Measurements from ENCODE around the gene SASH1.

SASH1 gene

DNA sequence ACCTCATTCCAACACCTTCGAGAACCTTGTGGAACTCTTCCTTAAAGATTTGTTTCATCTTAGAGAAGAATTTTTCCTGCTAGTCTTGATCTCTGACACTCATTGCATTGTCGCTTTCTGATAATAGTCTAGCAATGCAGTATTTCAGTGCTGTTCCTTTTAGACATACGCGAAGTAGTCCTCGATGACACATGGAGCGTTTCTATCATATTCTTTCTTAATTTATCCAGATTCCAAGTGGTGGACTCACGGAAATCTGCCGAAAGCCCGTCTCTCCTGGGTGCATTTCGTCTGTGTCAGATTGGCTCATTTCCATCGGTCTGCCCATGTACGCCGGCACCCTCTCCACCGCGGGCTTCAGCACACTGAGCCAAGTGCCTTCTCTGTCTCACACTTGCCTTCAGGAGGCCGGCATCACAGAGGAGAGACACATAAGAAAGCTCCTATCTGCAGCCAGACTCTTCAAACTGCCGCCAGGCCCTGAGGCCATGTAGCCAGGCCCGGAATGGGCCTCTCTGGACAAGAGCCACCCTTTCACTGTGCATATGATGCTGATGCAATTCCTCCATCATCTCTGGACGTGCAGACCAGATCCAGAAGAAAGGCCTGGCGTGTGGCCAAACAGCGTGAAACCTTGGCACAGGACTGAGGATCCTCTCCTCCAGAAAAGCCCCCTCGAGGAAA, 205.6 kb downstream of the SASH1 start:
- Histone ChIP-seq H3K4me2 (ENCODE audit: insufficient read depth, low read length) (no peak overlapping the region), H4K20me1 (ENCODE audit: insufficient read depth, low read length) (no peaks in the 10 kb centered on the region), H3K27ac (ENCODE audit: low read length) (no peak overlapping the region), H3K36me3 (ENCODE audit: insufficient read depth, low read length) (no peaks in the 10 kb centered on the region), H3K79me2 (ENCODE audit: insufficient read depth, low read length) (no peaks in the 10 kb centered on the region), H3K4me3 (ENCODE audit: low read depth in 1 of 2, low read length in 2 of 2) (no peak overlapping the region), H3K9ac (ENCODE audit: low read depth, low read length) (no peak overlapping the region), H3K4me1 (ENCODE audit: insufficient read depth, low read length) (no peaks in the 10 kb centered on the region), H3K9me3 (ENCODE audit: insufficient read depth, low read length, severe bottlenecking) (no peaks in the 10 kb centered on the region), H3K27me3 (ENCODE audit: insufficient read depth, low read length, poor library complexity) (no peaks in the 10 kb centered on the region), H2AFZ (ENCODE audit: low read depth, low read length) (no peak overlapping the region)
- DNase-seq (no peak), ATAC-seq (ENCODE audit: insufficient read depth, low read depth) (no peak)
- TF ChIP-seq EZH2 (IDR thresholded peaks at IDR 0.05; ENCODE audit: borderline replicate concordance, low read depth, low read length, severe bottlenecking): no peak
- TF ChIP-seq, protein P1, sequence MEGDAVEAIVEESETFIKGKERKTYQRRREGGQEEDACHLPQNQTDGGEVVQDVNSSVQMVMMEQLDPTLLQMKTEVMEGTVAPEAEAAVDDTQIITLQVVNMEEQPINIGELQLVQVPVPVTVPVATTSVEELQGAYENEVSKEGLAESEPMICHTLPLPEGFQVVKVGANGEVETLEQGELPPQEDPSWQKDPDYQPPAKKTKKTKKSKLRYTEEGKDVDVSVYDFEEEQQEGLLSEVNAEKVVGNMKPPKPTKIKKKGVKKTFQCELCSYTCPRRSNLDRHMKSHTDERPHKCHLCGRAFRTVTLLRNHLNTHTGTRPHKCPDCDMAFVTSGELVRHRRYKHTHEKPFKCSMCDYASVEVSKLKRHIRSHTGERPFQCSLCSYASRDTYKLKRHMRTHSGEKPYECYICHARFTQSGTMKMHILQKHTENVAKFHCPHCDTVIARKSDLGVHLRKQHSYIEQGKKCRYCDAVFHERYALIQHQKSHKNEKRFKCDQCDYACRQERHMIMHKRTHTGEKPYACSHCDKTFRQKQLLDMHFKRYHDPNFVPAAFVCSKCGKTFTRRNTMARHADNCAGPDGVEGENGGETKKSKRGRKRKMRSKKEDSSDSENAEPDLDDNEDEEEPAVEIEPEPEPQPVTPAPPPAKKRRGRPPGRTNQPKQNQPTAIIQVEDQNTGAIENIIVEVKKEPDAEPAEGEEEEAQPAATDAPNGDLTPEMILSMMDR (IDR thresholded peaks at IDR 0.05; ENCODE audit: borderline replicate concordance, extremely low read depth, low read length, poor library complexity, severe bottlenecking): no peak

GRCh38 chr6:148548749-148549140, 206.1 kb downstream of the SASH1 start:
- TF ChIP-seq, protein P1 (IDR thresholded peaks at IDR 0.05; ENCODE audit: borderline replicate concordance, extremely low read depth, low read length, poor library complexity, severe bottlenecking): no peak
- TF ChIP-seq EZH2 (IDR thresholded peaks at IDR 0.05; ENCODE audit: borderline replicate concordance, low read depth, low read length, severe bottlenecking): no peak
- Histone ChIP-seq H3K27me3 (ENCODE audit: insufficient read depth, low read length, poor library complexity) (no peaks in the 10 kb centered on the region), H4K20me1 (ENCODE audit: insufficient read depth, low read length) (no peaks in the 10 kb centered on the region), H3K36me3 (ENCODE audit: insufficient read depth, low read length) (no peaks in the 10 kb centered on the region), H3K4me1 (ENCODE audit: insufficient read depth, low read length) (no peaks in the 10 kb centered on the region), H3K4me3 (ENCODE audit: low read depth in 1 of 2, low read length in 2 of 2) (no peak overlapping the region), H3K9me3 (ENCODE audit: insufficient read depth, low read length, severe bottlenecking) (no peaks in the 10 kb centered on the region), H2AFZ (ENCODE audit: low read depth, low read length) (no peak overlapping the region), H3K79me2 (ENCODE audit: insufficient read depth, low read length) (no peaks in the 10 kb centered on the region), H3K27ac (ENCODE audit: low read length) (no peak overlapping the region), H3K4me2 (ENCODE audit: insufficient read depth, low read length) (no peak overlapping the region), H3K9ac (ENCODE audit: low read depth, low read length) (no peak overlapping the region)
- no peak for DNase-seq
- ATAC-seq (ENCODE audit: insufficient read depth, low read depth): no peak

DNA sequence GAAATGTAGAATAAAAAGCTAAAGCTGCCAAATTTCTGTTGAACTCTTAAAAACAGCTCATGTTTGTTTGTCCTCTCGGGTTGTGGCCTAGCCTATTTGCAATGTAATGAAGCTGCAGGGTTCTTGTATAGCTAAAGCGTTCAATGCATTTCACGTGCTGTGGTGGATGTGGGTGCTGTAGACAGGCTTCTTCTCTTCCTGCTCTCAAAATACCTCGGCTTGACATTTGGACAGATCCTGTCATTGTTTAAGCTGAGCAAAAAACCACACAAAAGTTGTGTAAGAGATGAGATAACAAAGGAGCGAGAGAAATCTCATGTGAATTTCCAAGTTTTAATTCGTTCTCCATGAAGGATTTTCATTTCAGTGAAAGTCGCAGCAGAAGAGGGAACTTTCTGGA, 207.9 kb downstream of the SASH1 start:
- ATAC-seq (ENCODE audit: insufficient read depth, low read depth): no peak
- no peak for DNase-seq
- Histone ChIP-seq H3K9ac (ENCODE audit: low read depth, low read length) (no peak overlapping the region), H4K20me1 (ENCODE audit: insufficient read depth, low read length) (no peaks in the 10 kb centered on the region), H3K27me3 (ENCODE audit: insufficient read depth, low read length, poor library complexity) (no peaks in the 10 kb centered on the region), H3K4me1 (ENCODE audit: insufficient read depth, low read length) (no peaks in the 10 kb centered on the region), H3K4me3 (ENCODE audit: low read depth in 1 of 2, low read length in 2 of 2) (no peak overlapping the region), H3K9me3 (ENCODE audit: insufficient read depth, low read length, severe bottlenecking) (peaks cover 2% of the 10 kb centered on the region), H3K27ac (ENCODE audit: low read length) (no peak overlapping the region), H3K79me2 (ENCODE audit: insufficient read depth, low read length) (no peaks in the 10 kb centered on the region), H3K4me2 (ENCODE audit: insufficient read depth, low read length) (no peak overlapping the region), H3K36me3 (ENCODE audit: insufficient read depth, low read length) (no peaks in the 10 kb centered on the region), H2AFZ (ENCODE audit: low read depth, low read length) (no peak overlapping the region)
- TF ChIP-seq, protein P1 (IDR thresholded peaks at IDR 0.05; ENCODE audit: borderline replicate concordance, extremely low read depth, low read length, poor library complexity, severe bottlenecking): no peak
- TF ChIP-seq EZH2 (IDR thresholded peaks at IDR 0.05; ENCODE audit: borderline replicate concordance, low read depth, low read length, severe bottlenecking): no peak
